K562 (cell line): ENCODE results near the gene RBP3. TPM values are rescaled to one million over a fixed set of nuclear protein-coding genes. Genes with fewer than 3 reads are reported as not detected.

Experiments used
- ATAC-seq: fragments of 200-7000 bp; cut with Tn5 transposase; 3 replicates; pipeline ENCODE4 v1.9.1; 2020; ENCODE audit warnings: moderate library complexity
- BruUV-seq: library from RNA; stranded (reverse); fragments of 400-500 nt; replicated peaks from 2 replicates; lab custom pipeline; 2021; lab: Mats Ljungman, UMichigan
- CTCF ChIA-PET: fragments of 300-600 bp; formaldehyde crosslinking; extraction: SDS; loops from one replicate; lab custom pipeline; 2021; ENCODE audit warnings: low intra/inter-chr PET ratio; lab: Yijun Ruan, JAX
- POLR2A ChIA-PET: fragments of 300-600, 350-650 bp; sonication (Branson Sonifier 250); formaldehyde crosslinking; extraction: SDS; loops from one replicate; lab custom pipeline; 2021; ENCODE audit warnings: antibody characterized with exemption, inconsistent platforms; lab: Yijun Ruan, JAX
- DNase-seq, 4 experiments: peaks; one replicate each; pipeline versions ENCODE4 v3.0.0 to v3.0.0-alpha.2; 2011 to 2018; ENCODE audit warnings: low spot score in 3 of 4, mixed read lengths in 3 of 4; ENCODE audit errors: extremely low read depth in 1 of 4
- FAIRE-seq: peaks from 2 replicates; lab custom pipeline; 2011; peaks lifted over from hg19 to GRCh38; lab: Jason Lieb, UNC
- H2AFZ ChIP-seq: 2 replicates; pipeline ENCODE4 v1.6.0; 2011; ENCODE audit warnings: low read depth, low read length, control low read depth, inconsistent platforms
- H3K27ac ChIP-seq: fragments of 200-600 bp; 3 replicates; pipeline ENCODE4 v1.8.0; 2011; ENCODE audit warnings: low read depth, mild to moderate bottlenecking, control low read depth, inconsistent platforms, low read length, moderate library complexity, mixed read lengths; ENCODE audit errors: extremely low read depth
- H3K27me3 ChIP-seq, 2 experiments: fragments of 300-600 bp in 1 of 2; 2 replicates in 1 of 2; 3 replicates in 1 of 2; pipeline versions ENCODE4 v1.6.0 to v1.8.0; 2011; ENCODE audit warnings: inconsistent platforms in 2 of 2, low read length in 2 of 2, mild to moderate bottlenecking in 1 of 2, mixed read lengths in 1 of 2, moderate library complexity in 1 of 2; ENCODE audit not compliant: control insufficient read depth in 2 of 2, insufficient read depth in 2 of 2
- H3K36me3 ChIP-seq: fragments of 300-600 bp; 3 replicates; pipeline ENCODE4 v1.8.0; 2011; ENCODE audit warnings: mild to moderate bottlenecking, low read length, inconsistent platforms; ENCODE audit not compliant: control insufficient read depth, insufficient read depth
- H3K4me1 ChIP-seq, 2 experiments: fragments of 200-600 bp in 1 of 2; replicated peaks in 1 of 2; 2 replicates in 1 of 2; 3 replicates in 1 of 2; pipeline versions ENCODE4 v1.5.1 to v1.8.0; 2011; ENCODE audit warnings: inconsistent platforms in 2 of 2, low read length in 2 of 2, mild to moderate bottlenecking in 1 of 2, mixed read lengths in 1 of 2, moderate library complexity in 1 of 2; ENCODE audit not compliant: control insufficient read depth in 2 of 2, insufficient read depth in 2 of 2
- H3K4me2 ChIP-seq: 2 replicates; pipeline ENCODE4 v1.6.1; 2011; ENCODE audit warnings: low read length, control low read depth, inconsistent platforms, mixed read lengths; ENCODE audit not compliant: insufficient read depth
- H3K4me3 ChIP-seq: fragments of 200-600 bp; sonication (generic), shearing (Covaris generic); 2 replicates; pipeline ENCODE4 v1.5.1; 2016; ENCODE audit warnings: control low read depth, inconsistent platforms
- H3K79me2 ChIP-seq: fragments of 200-600 bp; 3 replicates; pipeline ENCODE4 v1.8.0; 2011; ENCODE audit warnings: low read length, inconsistent platforms; ENCODE audit not compliant: control insufficient read depth, insufficient read depth
- H3K9ac ChIP-seq, 2 experiments: 2 replicates each; pipeline versions ENCODE4 v1.6.0 to v1.6.1; 2011; ENCODE audit warnings: low read depth in 2 of 2, low read length in 2 of 2, control low read depth in 1 of 2, inconsistent platforms in 1 of 2, mild to moderate bottlenecking in 1 of 2, mixed read lengths in 1 of 2; ENCODE audit not compliant: insufficient read depth in 1 of 2
- H3K9me1 ChIP-seq: one replicate; pipeline ENCODE4 v1.6.0; 2011; ENCODE audit warnings: inconsistent platforms, mild to moderate bottlenecking, low read length, moderate library complexity; ENCODE audit not compliant: control insufficient read depth, insufficient read depth
- H3K9me3 ChIP-seq: replicated peaks from 2 replicates; pipeline ENCODE4 v1.5.1; 2011; ENCODE audit warnings: low read depth, low read length, inconsistent platforms; ENCODE audit not compliant: control insufficient read depth, insufficient read depth
- H4K20me1 ChIP-seq: replicated peaks from 2 replicates; pipeline ENCODE4 v1.6.1; 2011; ENCODE audit warnings: low read length, inconsistent platforms, mixed read lengths; ENCODE audit not compliant: control insufficient read depth, insufficient read depth
- BMI1 ChIP-seq: fragments of 150-350 bp; IDR thresholded peaks from 2 replicates; pipeline ENCODE4 v1.6.1; 2014; ENCODE audit warnings: low read length
- BRCA1 ChIP-seq, 2 experiments: fragments of 450-650 bp in 1 of 2; sonication (generic) in 1 of 2; formaldehyde crosslinking in 1 of 2; IDR thresholded peaks; 2 replicates each; pipeline versions ENCODE4 v1.5.0 to v1.6.1; 2017 to 2020; ENCODE audit warnings: mild to moderate bottlenecking in 1 of 2, missing genetic modification reagents in 1 of 2
- CSDE1 ChIP-seq, 2 experiments: fragments of 450-650 bp; IDR thresholded peaks; 2 replicates each; pipeline ENCODE4 v1.6.1; 2016; ENCODE audit warnings: mild to moderate bottlenecking in 1 of 2
- DLX4 ChIP-seq: fragments of 250-450 bp; sonication (Bioruptor Pico); IDR thresholded peaks from 2 replicates; pipeline ENCODE4 v1.6.1; 2021; ENCODE audit warnings: mild to moderate bottlenecking
- DNMT1 ChIP-seq: fragments of 450-650 bp; IDR thresholded peaks from 2 replicates; pipeline ENCODE4 v1.6.1; 2016; ENCODE audit warnings: antibody characterized with exemption, mild to moderate bottlenecking
- MED1 ChIP-seq: sonication (generic); formaldehyde crosslinking; IDR thresholded peaks from 2 replicates; pipeline ENCODE4 v1.8.1; 2023; ENCODE audit warnings: missing genetic modification reagents, borderline replicate concordance
- MEF2A ChIP-seq: IDR thresholded peaks from 2 replicates; pipeline ENCODE4 v1.6.1; 2011; ENCODE audit warnings: low read depth, mild to moderate bottlenecking, low read length, moderate library complexity; ENCODE audit not compliant: control insufficient read depth
- SIN3A ChIP-seq, 2 experiments: fragments of 150-350 bp in 1 of 2; IDR thresholded peaks; 2 replicates each; pipeline ENCODE4 v1.6.1; 2011 to 2016; ENCODE audit warnings: borderline replicate concordance in 2 of 2, low read depth in 2 of 2, low read length in 2 of 2, mild to moderate bottlenecking in 2 of 2, moderate library complexity in 2 of 2; ENCODE audit not compliant: control insufficient read depth in 1 of 2
- SMARCE1 ChIP-seq: fragments of 450-650 bp; IDR thresholded peaks from 2 replicates; pipeline ENCODE4 v1.7.1; 2016; ENCODE audit warnings: mild to moderate bottlenecking
- TBP ChIP-seq: optimal IDR thresholded peaks from 2 replicates; pipeline ENCODE3; 2011; ENCODE audit warnings: low read depth, low read length, improper control_type of control experiment
- YBX1 ChIP-seq: fragments of 450-650 bp; IDR thresholded peaks from 2 replicates; pipeline ENCODE4 v1.7.1; 2016; ENCODE audit warnings: mild to moderate bottlenecking
- YY1 ChIP-seq, 3 experiments: IDR thresholded peaks; 2 replicates each; pipeline ENCODE4 v1.6.1; 2011; ENCODE audit warnings: low read length in 2 of 3, mild to moderate bottlenecking in 2 of 3, moderate library complexity in 2 of 3, borderline replicate concordance in 1 of 3, control low read depth in 1 of 3, low read depth in 1 of 3; ENCODE audit not compliant: insufficient read depth in 3 of 3, insufficient replicate concordance in 2 of 3, control insufficient read depth in 1 of 3, insufficient read length in 1 of 3; ENCODE audit errors: extremely low read depth in 1 of 3
- ZFX ChIP-seq: sonication (generic); formaldehyde crosslinking; IDR thresholded peaks from 2 replicates; pipeline ENCODE4 v1.8.0; 2022; ENCODE audit warnings: mild to moderate bottlenecking, missing genetic modification reagents, moderate library complexity
- ZNF121 ChIP-seq: sonication (generic); formaldehyde crosslinking; conservative IDR thresholded peaks from 2 replicates; pipeline ENCODE4 v1.8.0; 2022; ENCODE audit warnings: missing genetic modification reagents
- ZNF140 ChIP-seq: fragments of 250-450 bp; sonication (Bioruptor Pico); IDR thresholded peaks from 2 replicates; pipeline ENCODE4 v1.8.0; 2021; ENCODE audit warnings: moderate library complexity, mild to moderate bottlenecking, inconsistent platforms
- WGBS: fragments of 100-300 bp; shearing (Covaris generic); methylation state at CpG from one replicate; pipeline ENCODE4 v1.1.6; 2016; ENCODE audit warnings: low coverage, mixed read lengths; ENCODE audit not compliant: insufficient coverage; ENCODE audit errors: missing lambda C conversion rate; 5-methylcytosine and 5-hydroxymethylcytosine counted together
- in situ Hi-C: fragments of 300-500 bp; cut with MboI; formaldehyde crosslinking; loops from 4 replicates; pipeline ENCODE4 v1.15.0; 2018; ENCODE audit warnings: inconsistent platforms, mixed read lengths
- intact Hi-C: fragments of 100-400 bp; cut with micrococcal nuclease; formaldehyde crosslinking; loops from 2 replicates; pipeline ENCODE4 v1.14.2; 2022
- polyA plus RNA-seq, 8 experiments: library from polyadenylated mRNA; depleted of rRNA in 4 of 8; stranded (reverse) in 5 of 8; unstranded in 3 of 8; fragments of >200 nt; fragmentation: Nextera tagmentation in 2 of 8; fragmentation: Illumina TruSeq in 1 of 8; extraction: Ambion mirVana in 2 of 8; extraction: Trizol in 1 of 8; gene quantifications; 2 replicates each; pipeline versions ENCODE4 v1.2.1 to v1.2.3, GENCODE V29; 2011 to 2014; ENCODE audit warnings: inconsistent platforms in 1 of 8, missing spikeins in 1 of 8
- total RNA-seq, 7 experiments: library from RNA; depleted of rRNA in 6 of 7; stranded (reverse); fragments of >200 nt in 6 of 7; fragmentation: Illumina TruSeq in 2 of 7; extraction: Trizol in 2 of 7; gene quantifications; 2 replicates each; pipeline versions ENCODE4 v1.2.1 to v1.2.3, GENCODE V29; 2011 to 2021; ENCODE audit warnings: low replicate concordance in 1 of 7
- TF ChIP-seq, protein P1 (sequence below), 2 experiments: IDR thresholded peaks in 1 of 2; conservative IDR thresholded peaks in 1 of 2; 2 replicates each; pipeline ENCODE4 v1.6.1; 2016; ENCODE audit warnings: low read depth in 2 of 2, mild to moderate bottlenecking in 1 of 2, missing compliant biosample characterization in 1 of 2, missing genetic modification characterization in 1 of 2, moderate library complexity in 1 of 2
- TF ChIP-seq, protein P2 (sequence below): fragments of 450-650 bp; IDR thresholded peaks from 2 replicates; pipeline ENCODE4 v1.6.1; 2014; ENCODE audit warnings: low read depth, mild to moderate bottlenecking, moderate library complexity, borderline replicate concordance

The RBP3 gene
- total and polyA plus RNA-seq, 9 of the 15 experiments (the other 6 are each of a cell fraction or from before 2014, with no cell fraction given), result not detected

GRCh38 chr10:47379901-47380300 is 31.7 kb downstream of the RBP3 start:
- intact Hi-C loops, result loop anchor here (2.0 kb wide), 1 partner anchor 15 kb away; no protein-coding TSS in a partner anchor
- FAIRE-seq (no peak), DNase-seq (no peak), ATAC-seq (no peak)
- Histone ChIP-seq H3K36me3 (no peaks in the 10 kb centered on the region), H3K9ac (no peak overlapping the region), H3K9me1 (no peaks in the 10 kb centered on the region), H2AFZ (no peak overlapping the region), H3K4me1 (peaks cover 0 to 14% of the 10 kb centered on the region in 2 experiments; a peak in 3 of 5 replicates), H3K27ac (no peak overlapping the region), H3K9me3 (no peaks in the 10 kb centered on the region), H4K20me1 (0 out of 2 replicates have a peak, but pooled peaks cover 9% of the 10 kb centered on the region), H3K79me2 (no peaks in the 10 kb centered on the region), H3K4me3 (no peak overlapping the region), H3K4me2 (no peak overlapping the region), H3K27me3 (peaks cover 35 to 74% of the 10 kb centered on the region in 2 experiments)
- POLR2A ChIA-PET, result interaction anchor here (1.0 to 1.3 kb wide), 3 partner anchors 13 to 1096 kb away, joined by 3 to 7 read pairs (median 4); partner anchors contain the start of gene RBP3
- in situ Hi-C loops, result loop anchor here (5.0 kb wide), 2 partner anchors 1098 to 1273 kb away; no protein-coding TSS in a partner anchor
- CTCF ChIA-PET, result no interaction called here
- BruUV-seq, result no TSS peak
- TF ChIP-seq, protein P1, sequence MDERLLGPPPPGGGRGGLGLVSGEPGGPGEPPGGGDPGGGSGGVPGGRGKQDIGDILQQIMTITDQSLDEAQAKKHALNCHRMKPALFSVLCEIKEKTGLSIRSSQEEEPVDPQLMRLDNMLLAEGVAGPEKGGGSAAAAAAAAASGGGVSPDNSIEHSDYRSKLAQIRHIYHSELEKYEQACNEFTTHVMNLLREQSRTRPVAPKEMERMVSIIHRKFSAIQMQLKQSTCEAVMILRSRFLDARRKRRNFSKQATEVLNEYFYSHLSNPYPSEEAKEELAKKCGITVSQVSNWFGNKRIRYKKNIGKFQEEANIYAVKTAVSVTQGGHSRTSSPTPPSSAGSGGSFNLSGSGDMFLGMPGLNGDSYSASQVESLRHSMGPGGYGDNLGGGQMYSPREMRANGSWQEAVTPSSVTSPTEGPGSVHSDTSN (CRISPR knock-in tag; IDR thresholded peaks at IDR 0.05; ENCODE audit: low read depth), result no peak
- TF ChIP-seq, protein P1 (tag; conservative IDR thresholded peaks at IDR 0.05; ENCODE audit: low read depth), result no peak
- TF ChIP-seq ZNF140 (CRISPR knock-in tag) (no peak), ZNF121 (no peak), SIN3A (IDR thresholded peaks at IDR 0.05; ENCODE audit: borderline replicate concordance in 2 of 2, control insufficient read depth in 1 of 2, low read depth in 2 of 2, low read length in 2 of 2) (no peak), ZFX (CRISPR knock-in tag) (no peak), YY1 (IDR thresholded peaks at IDR 0.05; ENCODE audit: borderline replicate concordance in 1 of 3, control insufficient read depth in 1 of 3, extremely low read depth in 1 of 3, insufficient read depth in 3 of 3, insufficient read length in 1 of 3, insufficient replicate concordance in 2 of 3, low read depth in 1 of 3, low read length in 2 of 3) (no peak), TBP (no peak), DNMT1 (no peak), BMI1 (no peak), CSDE1 (IDR thresholded peaks at IDR 0.05) (no peak), MEF2A (no peak), BRCA1 (IDR thresholded peaks at IDR 0.05) (no peak), BRCA1 (CRISPR knock-in tag; IDR thresholded peaks at IDR 0.05) (no peak), MED1 (CRISPR knock-in tag) (no peak), DLX4 (CRISPR knock-in tag) (no peak), SMARCE1 (no peak), YBX1 (no peak)
- TF ChIP-seq, protein P2, sequence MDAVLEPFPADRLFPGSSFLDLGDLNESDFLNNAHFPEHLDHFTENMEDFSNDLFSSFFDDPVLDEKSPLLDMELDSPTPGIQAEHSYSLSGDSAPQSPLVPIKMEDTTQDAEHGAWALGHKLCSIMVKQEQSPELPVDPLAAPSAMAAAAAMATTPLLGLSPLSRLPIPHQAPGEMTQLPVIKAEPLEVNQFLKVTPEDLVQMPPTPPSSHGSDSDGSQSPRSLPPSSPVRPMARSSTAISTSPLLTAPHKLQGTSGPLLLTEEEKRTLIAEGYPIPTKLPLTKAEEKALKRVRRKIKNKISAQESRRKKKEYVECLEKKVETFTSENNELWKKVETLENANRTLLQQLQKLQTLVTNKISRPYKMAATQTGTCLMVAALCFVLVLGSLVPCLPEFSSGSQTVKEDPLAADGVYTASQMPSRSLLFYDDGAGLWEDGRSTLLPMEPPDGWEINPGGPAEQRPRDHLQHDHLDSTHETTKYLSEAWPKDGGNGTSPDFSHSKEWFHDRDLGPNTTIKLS, result no peak
- under 1% methylated on average over 10 of the region's 11 CpGs for WGBS
